GM20000 (cell line): Measurements from ENCODE around the gene CRYGB.

Experiments used
- DNase-seq: peaks from one replicate; pipeline ENCODE4 v3.0.0; 2012; ENCODE audit warnings: low spot score
- CTCF ChIP-seq: IDR thresholded peaks from 2 replicates; pipeline ENCODE4 v1.5.1; 2012; ENCODE audit warnings: mild to moderate bottlenecking, control low read depth; ENCODE audit errors: extremely low read depth, missing control alignments

CRYGB gene

GRCh38 chr2:208136716-208137094, 9.3 kb downstream of the CRYGB start:
- no peak for TF ChIP-seq CTCF

GRCh38 chr2:208135794-208136715, 9.9 kb downstream of the CRYGB start:
- DNase-seq = no peak
- TF ChIP-seq CTCF = no peak

More at GRCh38 chr2:208136716-208137094, 9.3 kb downstream of the CRYGB start:
- DNase-seq = no peak

- DNase-seq = no peak
- TF ChIP-seq CTCF = no peak
Measured at GRCh38 chr2:208134928-208135586, 10.9 kb downstream of the CRYGB start.

GRCh38 chr2:208130712-208131110, 15.2 kb downstream of the CRYGB start:
- TF ChIP-seq CTCF = no peak
- DNase-seq = no peak

GRCh38 chr2:208129744-208130711, 15.9 kb downstream of the CRYGB start, which contains the start of gene CRYGC:
CRYGC (minus strand) TSS chr2:208129828; CDS start chr2:208129792, 36 bp downstream.
- no peak for TF ChIP-seq CTCF
- DNase-seq = no peak

GRCh38 chr2:208128136-208128535, 17.8 kb downstream of the CRYGB start:
- no peak for DNase-seq
- TF ChIP-seq CTCF = no peak
